ENCODE measurements around the gene TMEM212. TPM values are rescaled to one million over a fixed set of nuclear protein-coding genes. Genes with fewer than 3 reads are reported as not detected.

Gene TMEM212
- total and polyA plus RNA-seq, 2 of the 13 experiments (the other 11 are each of a cell fraction or from before 2014, with no cell fraction given) = not detected

- TF ChIP-seq STAT6 (CRISPR knock-in tag; IDR thresholded peaks at IDR 0.05; ENCODE audit: borderline replicate concordance) = no peak
- no peak for TF ChIP-seq ZNF337 (CRISPR knock-in tag; IDR thresholded peaks at IDR 0.05; ENCODE audit: borderline replicate concordance, low read depth)
- TF ChIP-seq AKNA (CRISPR knock-in tag; IDR thresholded peaks at IDR 0.05; ENCODE audit: borderline replicate concordance) = 0 out of 2 replicates have a peak, but pooled peaks have one; percentile 7
- TF ChIP-seq PREB (CRISPR knock-in tag; IDR thresholded peaks at IDR 0.05) = no peak
- TF ChIP-seq ZNF879 (CRISPR knock-in tag; IDR thresholded peaks at IDR 0.05) = peak; percentile 31; the same call in 1 of the 2 replicates
- peak; percentile 63 for TF ChIP-seq ARNT2 (CRISPR knock-in tag; IDR thresholded peaks at IDR 0.05; ENCODE audit: low read depth)
- no peak for TF ChIP-seq NFE2L2 (IDR thresholded peaks at IDR 0.05; ENCODE audit: low read length)
- peak; percentile 83 for TF ChIP-seq HIC2 (CRISPR knock-in tag; IDR thresholded peaks at IDR 0.05; ENCODE audit: low read depth)
- no peak for TF ChIP-seq ZFP1 (CRISPR knock-in tag; IDR thresholded peaks at IDR 0.05)
- peak; percentile 93 for TF ChIP-seq ZBTB38 (CRISPR knock-in tag; IDR thresholded peaks at IDR 0.05)
- TF ChIP-seq ZC3H13 (CRISPR knock-in tag; IDR thresholded peaks at IDR 0.05) = peak; percentile 82
- TF ChIP-seq MED13 (CRISPR knock-in tag; IDR thresholded peaks at IDR 0.05) = no peak; the same call in none of the 2 replicates
- TF ChIP-seq GZF1 (CRISPR knock-in tag; IDR thresholded peaks at IDR 0.05) = peak; percentile 47; the same call in 1 of the 2 replicates
- TF ChIP-seq NFE2L1 (CRISPR knock-in tag; IDR thresholded peaks at IDR 0.05; ENCODE audit: borderline replicate concordance) = no peak
- no peak for TF ChIP-seq ZNF136 (CRISPR knock-in tag; IDR thresholded peaks at IDR 0.05; ENCODE audit: low read depth)
Observed at GRCh38 chr3:171809861-171810628, 33.1 kb upstream of the TMEM212 start, which contains the start of gene PLD1 (continued).

Measured in HepG2 (cell line).